Hepatocyte (in vitro differentiated cells): ENCODE measurements around the gene NANOS2. TPM values are rescaled to one million over a fixed set of nuclear protein-coding genes. Genes with fewer than 3 reads are reported as not detected.

Source experiments
- DNase-seq: peaks from one replicate; pipeline ENCODE4 v3.0.0-alpha.2; 2016; ENCODE audit warnings: low spot score
- H2AFZ ChIP-seq: fragments of 200-600 bp; sonication (generic); 2 replicates; pipeline ENCODE4 v1.6.0; 2016; ENCODE audit warnings: antibody characterized with exemption, mild to moderate bottlenecking
- H3K27ac ChIP-seq: fragments of 200-600 bp; sonication (generic); 2 replicates; pipeline ENCODE4 v1.5.1; 2016; ENCODE audit warnings: mild to moderate bottlenecking
- H3K27me3 ChIP-seq: fragments of 200-600 bp; sonication (generic); 2 replicates; pipeline ENCODE4 v1.6.1; 2016
- H3K36me3 ChIP-seq: fragments of 200-600 bp; sonication (generic); replicated peaks from 2 replicates; pipeline ENCODE4 v1.5.1; 2016; ENCODE audit warnings: low read depth; ENCODE audit not compliant: insufficient read depth
- H3K4me1 ChIP-seq: fragments of 200-600 bp; sonication (generic); 2 replicates; pipeline ENCODE4 v1.5.1; 2016; ENCODE audit warnings: mild to moderate bottlenecking, moderate library complexity; ENCODE audit not compliant: insufficient read depth
- H3K4me2 ChIP-seq: fragments of 200-600 bp; sonication (generic); 2 replicates; pipeline ENCODE4 v1.6.0; 2016
- H3K4me3 ChIP-seq: fragments of 200-600 bp; sonication (generic); 2 replicates; pipeline ENCODE4 v1.5.1; 2016; ENCODE audit warnings: mild to moderate bottlenecking
- H3K79me2 ChIP-seq: fragments of 200-600 bp; sonication (generic); 2 replicates; pipeline ENCODE4 v1.6.0; 2017; ENCODE audit warnings: mild to moderate bottlenecking
- H3K9me2 ChIP-seq: fragments of 200-600 bp; sonication (generic); replicated peaks from 2 replicates; pipeline ENCODE4 v1.6.0; 2017; ENCODE audit warnings: mild to moderate bottlenecking; ENCODE audit not compliant: insufficient read depth
- H3K9me3 ChIP-seq: fragments of 200-600 bp; sonication (generic); 2 replicates; pipeline ENCODE4 v1.5.1; 2016; ENCODE audit warnings: low read depth, mild to moderate bottlenecking
- H4K20me1 ChIP-seq: fragments of 200-600 bp; sonication (generic); 2 replicates; pipeline ENCODE4 v1.6.0; 2016; ENCODE audit warnings: mild to moderate bottlenecking; ENCODE audit not compliant: insufficient read depth, poor library complexity, severe bottlenecking
- CTCF ChIP-seq: fragments of 200-600 bp; sonication (generic); IDR thresholded peaks from 2 replicates; pipeline ENCODE4 v1.5.1; 2016; ENCODE audit warnings: antibody characterized with exemption, mild to moderate bottlenecking; ENCODE audit not compliant: poor library complexity
- EZH2 ChIP-seq: fragments of 200-600 bp; sonication (generic); IDR thresholded peaks from 2 replicates; pipeline ENCODE4 v1.6.1; 2016; ENCODE audit warnings: antibody characterized with exemption, mild to moderate bottlenecking, borderline replicate concordance
- EZH2phosphoT487 ChIP-seq: fragments of 200-600 bp; sonication (generic); IDR thresholded peaks from one replicate; pipeline ENCODE4 v1.6.1; 2018; ENCODE audit warnings: antibody characterized with exemption, mild to moderate bottlenecking, low read depth, moderate library complexity; ENCODE audit not compliant: unreplicated experiment, severe bottlenecking
- WGBS: methylation state at CpG from one replicate; pipeline ENCODE4 v1.1.6; 2016; ENCODE audit warnings: low lambda C conversion rate; ENCODE audit errors: missing lambda C conversion rate; 5-methylcytosine and 5-hydroxymethylcytosine counted together
- polyA plus RNA-seq: library from polyadenylated mRNA; unstranded; fragments of >200 nt; fragmentation: Nextera tagmentation; extraction: Ambion mirVana; gene quantifications from 2 replicates; pipeline ENCODE4 v1.2.1, GENCODE V29; 2016
- total RNA-seq: library from RNA; depleted of rRNA; stranded (reverse); fragments of >200 nt; gene quantifications from 2 replicates; pipeline ENCODE4 v1.2.3, GENCODE V29; 2014

Gene NANOS2
- total and polyA plus RNA-seq, 2 experiments from 2014 or later = not detected

- no peaks in the 10 kb centered on the region for H3K9me3 ChIP-seq
- no peak overlapping the region for H3K4me3 ChIP-seq
- H3K36me3 ChIP-seq = no peaks in the 10 kb centered on the region
- no peak for TF ChIP-seq CTCF
- TF ChIP-seq EZH2 = no peak
- no peaks in the 10 kb centered on the region for H3K9me2 ChIP-seq
- no peaks in the 10 kb centered on the region for H3K27me3 ChIP-seq
- WGBS = 75% methylated on average over 5 of the region's 5 CpGs
- DNase-seq = no peak
- H3K4me2 ChIP-seq = no peak overlapping the region
- H3K27ac ChIP-seq = no peak overlapping the region
- no peaks in the 10 kb centered on the region for H3K4me1 ChIP-seq
- H2AFZ ChIP-seq = no peak overlapping the region
- no peaks in the 10 kb centered on the region for H3K79me2 ChIP-seq
- no peaks in the 10 kb centered on the region for H4K20me1 ChIP-seq
Observed at GRCh38 chr19:45908956-45909355, 5.6 kb downstream of the NANOS2 start.

- H3K9me2 ChIP-seq = no peaks in the 10 kb centered on the region
Observed at GRCh38 chr19:45906221-45906620, 8.4 kb downstream of the NANOS2 start.

GRCh38 chr19:45905011-45905410 is 9.6 kb downstream of the NANOS2 start:
- no peak overlapping the region for H3K4me3 ChIP-seq
- no peaks in the 10 kb centered on the region for H3K36me3 ChIP-seq
- H4K20me1 ChIP-seq = peaks cover 6% of the 10 kb centered on the region
- no peaks in the 10 kb centered on the region for H3K9me3 ChIP-seq
- H3K79me2 ChIP-seq = peaks cover 17% of the 10 kb centered on the region
- H2AFZ ChIP-seq = no peak overlapping the region
- TF ChIP-seq EZH2phosphoT487 (no peak), EZH2 (no peak), CTCF (no peak)
- no peak for DNase-seq
- 86% methylated on average over 10 of the region's 10 CpGs for WGBS
- no peaks in the 10 kb centered on the region for H3K9me2 ChIP-seq
- H3K27me3 ChIP-seq = no peaks in the 10 kb centered on the region
- H3K4me1 ChIP-seq = peaks cover 17% of the 10 kb centered on the region
- no peak overlapping the region for H3K27ac ChIP-seq
- no peak overlapping the region for H3K4me2 ChIP-seq

More at GRCh38 chr19:45906221-45906620, 8.4 kb downstream of the NANOS2 start:
- Histone ChIP-seq H3K79me2 (peaks cover 5% of the 10 kb centered on the region), H4K20me1 (no peaks in the 10 kb centered on the region), H3K27me3 (no peaks in the 10 kb centered on the region), H3K4me1 (peaks cover 8% of the 10 kb centered on the region), H3K9me3 (no peaks in the 10 kb centered on the region), H3K4me2 (no peak overlapping the region), H3K4me3 (no peak overlapping the region), H2AFZ (no peak overlapping the region), H3K36me3 (no peaks in the 10 kb centered on the region), H3K27ac (no peak overlapping the region)
- DNase-seq = no peak
- WGBS = 87% methylated on average over 3 of the region's 3 CpGs
- no peak for TF ChIP-seq CTCF
